NB4 (cell line): ENCODE results near the gene CCL4L2.
A peak's percentile ranks its signal among the peaks of the same experiment; 100 is the strongest.
"Not testable (repeated sequence)": the region's sequence is repeated elsewhere in the genome, so short reads cannot be mapped to it uniquely, and the experiment has no call there.

Experiments
- DNase-seq: peaks from one replicate; pipeline ENCODE4 v3.0.0; 2010; ENCODE audit warnings: low read depth
- H3K4me3 ChIP-seq: one replicate; pipeline ENCODE4 v1.5.1; 2011; ENCODE audit warnings: mild to moderate bottlenecking, low read depth, low read length, moderate library complexity
- MYC ChIP-seq: IDR thresholded peaks from 2 replicates; pipeline ENCODE4 v1.6.1; 2011; ENCODE audit warnings: low read depth, low read length
- POLR2A ChIP-seq: IDR thresholded peaks from 2 replicates; pipeline ENCODE4 v1.6.1; 2011; ENCODE audit warnings: mild to moderate bottlenecking; ENCODE audit not compliant: insufficient read length; ENCODE audit errors: extremely low read depth
- TF ChIP-seq, protein P1 (sequence below): IDR thresholded peaks from 2 replicates; pipeline ENCODE4 v1.6.1; 2011; ENCODE audit warnings: low read depth, low read length
- TF ChIP-seq, protein P2 (sequence below): IDR thresholded peaks from one replicate; pipeline ENCODE4 v1.5.1; 2012; ENCODE audit warnings: low read depth, low read length

CCL4L2 gene

DNA sequence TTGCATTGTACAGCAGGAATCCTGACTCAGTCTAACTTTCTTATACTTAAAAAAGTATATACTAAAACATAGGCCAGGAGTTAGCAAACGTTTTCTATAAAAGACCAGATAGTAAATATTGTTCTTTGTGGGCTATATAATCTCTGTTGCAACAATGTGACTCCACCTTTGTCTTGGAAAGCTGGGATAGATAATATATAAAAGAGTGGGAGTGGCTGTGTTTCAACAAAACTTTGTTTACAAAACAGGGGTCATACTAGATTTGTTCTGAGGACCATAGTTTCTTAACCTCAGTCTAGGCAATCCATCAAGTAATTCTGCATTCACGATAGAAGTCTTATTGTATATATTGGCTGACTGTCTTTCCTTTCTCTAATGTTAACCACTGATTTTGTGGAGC lies 25.4 kb upstream of the CCL4L2 start:
- H3K4me3 ChIP-seq, result no peak overlapping the region
- TF ChIP-seq POLR2A (no peak), MYC (no peak)
- TF ChIP-seq, protein P1, sequence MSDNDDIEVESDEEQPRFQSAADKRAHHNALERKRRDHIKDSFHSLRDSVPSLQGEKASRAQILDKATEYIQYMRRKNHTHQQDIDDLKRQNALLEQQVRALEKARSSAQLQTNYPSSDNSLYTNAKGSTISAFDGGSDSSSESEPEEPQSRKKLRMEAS, result no peak
- TF ChIP-seq, protein P2, sequence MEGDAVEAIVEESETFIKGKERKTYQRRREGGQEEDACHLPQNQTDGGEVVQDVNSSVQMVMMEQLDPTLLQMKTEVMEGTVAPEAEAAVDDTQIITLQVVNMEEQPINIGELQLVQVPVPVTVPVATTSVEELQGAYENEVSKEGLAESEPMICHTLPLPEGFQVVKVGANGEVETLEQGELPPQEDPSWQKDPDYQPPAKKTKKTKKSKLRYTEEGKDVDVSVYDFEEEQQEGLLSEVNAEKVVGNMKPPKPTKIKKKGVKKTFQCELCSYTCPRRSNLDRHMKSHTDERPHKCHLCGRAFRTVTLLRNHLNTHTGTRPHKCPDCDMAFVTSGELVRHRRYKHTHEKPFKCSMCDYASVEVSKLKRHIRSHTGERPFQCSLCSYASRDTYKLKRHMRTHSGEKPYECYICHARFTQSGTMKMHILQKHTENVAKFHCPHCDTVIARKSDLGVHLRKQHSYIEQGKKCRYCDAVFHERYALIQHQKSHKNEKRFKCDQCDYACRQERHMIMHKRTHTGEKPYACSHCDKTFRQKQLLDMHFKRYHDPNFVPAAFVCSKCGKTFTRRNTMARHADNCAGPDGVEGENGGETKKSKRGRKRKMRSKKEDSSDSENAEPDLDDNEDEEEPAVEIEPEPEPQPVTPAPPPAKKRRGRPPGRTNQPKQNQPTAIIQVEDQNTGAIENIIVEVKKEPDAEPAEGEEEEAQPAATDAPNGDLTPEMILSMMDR, result no peak
- DNase-seq, result no peak

DNA sequence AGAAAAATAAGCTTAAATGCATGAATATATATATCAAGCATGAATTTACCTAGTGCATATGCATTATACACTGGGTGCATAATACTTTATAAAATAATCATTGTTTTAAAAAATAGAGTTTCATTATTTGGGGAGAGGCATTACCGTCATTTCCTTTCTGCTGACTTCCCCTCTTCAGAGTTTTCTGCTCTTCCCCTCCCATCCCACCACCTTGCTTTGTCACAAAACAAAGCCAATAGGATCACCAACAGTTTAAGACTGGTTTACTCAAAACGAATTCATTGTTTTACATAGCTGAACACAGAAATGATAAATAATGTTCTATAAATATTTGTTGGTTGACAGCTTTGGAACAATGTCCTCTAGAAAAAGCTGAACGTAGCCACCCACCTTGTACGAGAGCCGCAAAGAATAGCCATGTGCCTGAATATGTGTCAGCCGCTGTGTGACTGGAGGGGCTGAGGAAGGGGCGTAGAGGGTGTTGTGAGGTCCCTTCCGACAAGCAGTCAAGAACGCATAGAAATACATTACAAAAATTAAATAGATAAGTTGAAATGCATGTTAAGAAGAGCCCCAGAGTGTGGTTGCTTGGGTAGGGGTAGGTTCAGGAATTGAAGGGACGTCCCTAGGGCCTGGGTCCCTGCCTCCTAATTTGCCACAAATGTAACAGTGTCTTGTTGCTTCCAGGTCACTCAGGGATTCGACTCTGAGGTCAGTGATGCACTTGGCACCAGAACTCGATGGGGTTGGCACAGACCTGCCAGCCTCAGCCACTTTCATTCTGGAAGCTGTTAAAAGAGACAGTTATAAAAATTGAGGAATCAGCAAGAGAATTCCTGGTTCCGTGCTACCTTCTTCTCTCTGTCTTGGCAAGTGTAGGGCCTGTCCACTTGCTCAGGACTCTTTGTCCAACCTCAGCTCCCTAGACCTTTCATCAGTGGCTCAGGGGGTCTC lies 23.8 kb upstream of the CCL4L2 start:
- H3K4me3 ChIP-seq, result not testable (repeated sequence)
- peak; percentile 23 for DNase-seq

DNA sequence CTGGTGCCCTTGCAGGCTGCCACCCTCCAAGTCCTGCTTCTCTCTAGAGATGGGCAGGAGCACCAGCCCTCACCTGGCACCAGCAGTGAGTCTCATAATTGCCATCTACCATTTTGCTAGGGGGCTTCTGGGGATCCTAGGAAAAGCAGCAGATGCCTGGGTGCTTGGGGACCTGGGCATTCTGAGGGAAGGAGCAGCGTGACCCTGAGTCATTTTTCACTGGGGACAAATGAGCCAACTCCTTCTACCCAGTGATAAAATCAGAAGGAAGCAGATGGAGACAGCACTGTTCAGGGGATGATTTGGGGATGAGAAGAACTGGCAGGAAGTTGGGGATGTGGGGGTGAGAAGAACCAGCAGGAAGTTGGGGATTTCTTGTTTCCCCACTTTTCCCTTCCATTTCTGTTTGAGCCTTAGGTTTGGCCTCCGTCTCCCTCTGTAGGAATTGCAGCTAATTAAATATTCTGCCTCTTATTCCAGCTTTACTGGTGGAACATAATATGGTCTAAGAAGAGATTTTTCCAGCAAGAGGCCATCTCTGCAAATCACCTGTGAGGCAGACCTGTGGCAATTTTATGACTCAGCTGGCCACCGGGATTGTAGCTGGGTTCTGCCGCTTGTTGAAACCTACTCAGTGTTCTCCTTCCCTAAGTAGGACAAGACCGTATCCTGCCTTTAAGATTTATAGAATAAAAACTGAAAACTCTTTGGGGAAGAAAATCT lies 22.8 kb upstream of the CCL4L2 start:
- DNase-seq, result peak; percentile 47

DNA sequence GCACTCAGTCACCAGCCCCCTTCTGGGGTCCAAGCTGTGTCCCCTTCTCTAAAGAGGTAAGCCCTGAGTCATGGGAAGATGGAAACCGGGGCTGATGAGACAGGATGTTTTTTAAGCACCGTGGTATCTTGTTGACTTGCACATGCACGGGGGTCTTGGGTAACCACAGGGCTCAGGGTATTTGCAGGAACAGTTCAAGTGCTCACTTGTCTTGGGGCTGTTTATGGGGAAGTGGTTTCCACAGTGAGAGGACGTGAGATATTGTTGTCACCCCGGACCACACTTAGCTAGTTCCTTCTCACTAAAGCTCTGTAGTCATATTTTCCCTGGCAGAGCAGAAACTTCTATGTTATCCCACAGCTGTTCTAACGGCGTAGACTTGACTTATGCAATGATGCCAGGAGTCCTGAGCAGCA lies 22.0 kb upstream of the CCL4L2 start:
- peak; percentile 97 for DNase-seq
- no peak overlapping the region for H3K4me3 ChIP-seq
- no peak; the same call in 1 of the 2 replicates for TF ChIP-seq MYC

More for the DNA sequence above, 22.8 kb upstream of the CCL4L2 start:
- not testable (repeated sequence) for H3K4me3 ChIP-seq

DNA sequence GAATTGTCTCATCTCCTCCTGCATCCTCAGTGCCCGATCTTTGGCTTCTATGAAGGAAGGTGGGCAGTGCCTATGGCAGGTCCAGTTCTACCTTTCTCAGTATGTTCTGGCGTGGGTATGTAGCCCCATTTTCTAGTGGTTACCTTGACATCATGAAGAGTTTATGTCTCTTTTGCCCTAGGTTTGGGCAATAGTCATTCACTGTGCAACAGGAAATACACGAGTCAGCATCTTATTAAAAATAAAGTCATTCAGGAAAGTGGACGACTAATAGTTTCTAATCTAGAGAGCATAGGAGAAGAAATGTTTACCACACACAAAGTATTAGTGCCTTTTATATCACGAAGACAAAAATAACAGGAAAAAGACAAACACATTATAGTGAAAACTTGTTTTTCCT lies 20.9 kb upstream of the CCL4L2 start:
- DNase-seq, result peak; percentile 45
- not testable (repeated sequence) for H3K4me3 ChIP-seq

DNA sequence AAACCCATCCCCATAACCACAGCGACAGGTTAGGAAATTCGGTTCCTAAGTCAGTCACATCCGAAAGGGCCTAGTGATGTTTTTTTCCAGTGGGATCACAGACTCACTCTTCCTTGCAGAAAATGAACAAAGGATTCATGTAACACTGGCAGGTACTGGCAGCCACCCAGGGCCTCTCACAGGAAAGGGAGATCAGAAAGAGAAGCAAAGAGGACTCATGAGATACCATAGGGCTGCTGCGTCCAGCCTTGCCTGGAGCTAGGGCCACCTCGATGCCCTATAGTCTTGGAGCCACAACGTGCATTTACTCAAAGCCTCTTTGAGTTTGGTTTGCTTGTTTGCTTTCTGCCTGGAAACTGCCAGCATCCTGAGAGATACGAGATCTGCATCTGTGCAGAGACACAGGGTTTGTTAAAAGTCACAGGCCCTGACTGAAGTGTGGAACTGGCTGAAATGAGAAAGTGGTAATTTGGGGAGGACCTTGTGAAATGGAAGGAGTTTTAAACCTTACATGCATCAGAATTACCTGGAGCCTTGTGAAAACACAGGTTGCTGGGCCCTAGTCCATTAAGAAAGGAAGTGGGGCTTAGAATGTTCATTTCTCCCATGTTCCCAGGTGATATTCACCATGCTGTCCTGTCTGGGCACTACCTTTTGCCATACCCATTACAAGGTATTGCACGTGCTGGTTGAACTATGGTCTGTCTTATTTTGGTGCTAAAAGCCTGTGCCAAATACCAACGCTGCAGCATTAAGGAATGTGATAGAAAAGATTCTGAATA lies 20.1 kb upstream of the CCL4L2 start:
- not testable (repeated sequence) for H3K4me3 ChIP-seq, DNase-seq

DNA sequence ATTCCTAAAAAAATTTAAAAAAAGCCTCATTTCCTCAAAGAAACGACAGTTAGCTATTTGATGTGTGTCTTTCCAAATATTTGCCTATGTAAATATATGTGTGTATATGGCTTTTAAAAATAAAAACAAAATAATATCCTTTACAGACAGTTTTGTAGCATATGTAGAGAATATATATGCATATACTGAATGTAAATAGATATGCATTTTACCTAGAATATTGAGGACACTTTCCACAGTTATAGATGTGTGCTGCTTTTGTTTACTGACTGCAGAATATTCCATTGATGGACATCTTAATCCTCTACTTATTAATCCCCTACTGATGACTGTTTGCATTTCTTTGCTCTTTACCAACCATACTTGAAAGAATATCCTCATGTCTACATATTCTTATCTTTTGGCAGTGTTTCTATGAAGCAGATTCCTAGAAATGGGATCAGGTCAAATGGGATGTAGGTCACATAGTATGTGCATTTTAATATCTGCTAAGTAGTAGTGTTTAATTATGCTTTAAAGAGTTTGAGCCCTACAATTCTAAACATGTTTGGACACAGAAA lies 17.6 kb upstream of the CCL4L2 start:
- no peak for DNase-seq
- TF ChIP-seq, protein P1, result no peak
- no peak for TF ChIP-seq POLR2A
- H3K4me3 ChIP-seq, result no peak overlapping the region

DNA sequence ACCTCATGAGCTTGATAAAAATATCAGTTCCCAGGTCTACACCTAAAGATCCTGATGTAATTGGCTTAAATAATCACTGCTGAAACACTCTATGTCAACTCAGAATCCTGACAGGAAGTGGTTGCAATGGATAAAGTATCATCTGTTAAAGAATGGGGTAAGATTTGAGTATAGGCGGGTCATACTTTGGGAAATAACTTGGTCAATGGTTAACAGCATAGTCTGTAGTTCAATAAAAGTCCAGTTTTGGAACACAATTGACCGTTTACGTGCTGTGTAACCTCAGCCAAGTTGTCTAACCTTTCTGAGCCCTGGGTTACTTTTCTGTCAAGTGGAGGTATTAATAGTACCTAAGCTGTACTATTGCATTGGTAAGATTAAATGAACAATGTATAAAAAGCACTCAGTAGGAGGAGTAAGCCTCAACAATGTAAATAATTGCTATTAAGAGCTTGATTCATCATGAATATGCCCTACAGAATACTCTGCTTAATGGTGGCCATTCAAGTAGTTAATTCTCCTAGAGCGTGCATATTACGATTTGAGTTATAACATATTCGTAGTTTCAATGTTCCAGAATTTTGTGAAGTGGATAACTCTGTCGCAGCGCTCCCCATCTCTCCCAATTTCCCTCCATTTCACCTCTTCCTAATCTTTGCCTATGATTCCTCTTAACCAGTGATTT lies 16.6 kb upstream of the CCL4L2 start:
- not testable (repeated sequence) for DNase-seq, H3K4me3 ChIP-seq

DNA sequence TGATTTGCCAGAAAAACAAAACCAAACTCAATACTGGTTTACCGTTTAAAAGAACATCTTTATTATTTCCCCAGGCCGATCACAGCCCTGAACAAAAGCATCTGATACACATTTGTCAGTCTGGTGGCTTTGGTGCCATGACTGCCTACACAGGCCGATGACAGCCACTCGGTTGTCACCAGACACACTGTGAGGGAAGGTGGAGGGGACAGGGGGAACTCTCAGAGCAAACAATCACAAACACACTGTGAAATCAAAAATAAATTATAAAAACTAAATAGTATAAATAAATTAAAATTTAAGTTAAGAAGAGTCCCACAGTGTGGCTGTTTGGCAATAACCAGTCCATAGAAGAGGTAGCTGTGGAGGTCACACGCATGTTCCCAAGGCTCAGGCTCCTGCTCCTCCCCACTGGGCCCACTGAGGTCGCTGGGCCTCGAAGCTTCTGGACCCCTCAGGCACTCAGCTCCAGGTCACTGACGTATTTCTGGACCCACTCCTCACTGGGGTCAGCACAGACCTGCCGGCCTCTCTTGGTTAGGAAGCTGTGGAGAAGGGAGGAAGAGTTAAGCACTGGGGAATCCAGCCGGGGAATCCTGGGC lies 15.9 kb upstream of the CCL4L2 start:
- not testable (repeated sequence) for DNase-seq, H3K4me3 ChIP-seq
